Liver (tissue), 9 donors: ENCODE measurements around the gene ZNF628. TPM values are rescaled to one million over a fixed set of nuclear protein-coding genes. Genes with fewer than 3 reads are reported as not detected.
"Not testable (repeated sequence)": the region's sequence is repeated elsewhere in the genome, so short reads cannot be mapped to it uniquely, and the experiment has no call there.

Experiments
- DNase-seq: peaks from one replicate; pipeline ENCODE4 v3.0.0-alpha.2; 2017; ENCODE audit warnings: low spot score
- H3K27ac ChIP-seq, 2 donors: one replicate each; pipeline ENCODE4 v1.7.0; 2013; ENCODE audit warnings: inconsistent platforms in 2 of 2, low read length in 2 of 2, control low read depth in 1 of 2, low read depth in 1 of 2, mild to moderate bottlenecking in 1 of 2
- H3K27me3 ChIP-seq, 4 donors: one replicate each; pipeline versions ENCODE4 v1.6.1 to v1.7.0; 2013; ENCODE audit warnings: low read length in 3 of 4, inconsistent platforms in 1 of 4, mild to moderate bottlenecking in 1 of 4, moderate library complexity in 1 of 4; ENCODE audit not compliant: control insufficient read depth in 4 of 4, insufficient read depth in 4 of 4
- H3K36me3 ChIP-seq, 4 donors: one replicate each; pipeline versions ENCODE4 v1.6.1 to v1.7.0; 2013; ENCODE audit warnings: low read length in 3 of 4, mild to moderate bottlenecking in 3 of 4, low read depth in 1 of 4, moderate library complexity in 1 of 4; ENCODE audit not compliant: control insufficient read depth in 4 of 4, insufficient read depth in 3 of 4
- H3K4me1 ChIP-seq, 4 donors: one replicate each; pipeline versions ENCODE4 v1.6.1 to v1.7.0; 2013; ENCODE audit warnings: low read length in 3 of 4, mild to moderate bottlenecking in 3 of 4, moderate library complexity in 1 of 4; ENCODE audit not compliant: control insufficient read depth in 4 of 4, insufficient read depth in 4 of 4
- H3K4me3 ChIP-seq, 3 donors: one replicate each; pipeline versions ENCODE4 v1.6.1 to v1.7.0; 2013; ENCODE audit warnings: low read length in 3 of 3, control low read depth in 1 of 3, low read depth in 1 of 3, mild to moderate bottlenecking in 1 of 3
- H3K9ac ChIP-seq, 2 donors: one replicate each; pipeline ENCODE4 v1.7.0; 2013; ENCODE audit warnings: low read length in 2 of 2, mild to moderate bottlenecking in 2 of 2, moderate library complexity in 2 of 2, control low read depth in 1 of 2, low read depth in 1 of 2
- H3K9me3 ChIP-seq, 4 donors: one replicate each; pipeline versions ENCODE4 v1.6.1 to v1.7.0; 2013; ENCODE audit warnings: low read length in 3 of 4; ENCODE audit not compliant: control insufficient read depth in 4 of 4
- ATF3 ChIP-seq: IDR thresholded peaks from 2 replicates; pipeline ENCODE4 v1.6.1; 2016; ENCODE audit warnings: antibody characterized with exemption
- CTCF ChIP-seq: fragments of 150-350 bp; IDR thresholded peaks from 2 replicates; pipeline ENCODE4 v1.5.1; 2017; ENCODE audit warnings: improper control_type of control experiment, low read depth, low read length; ENCODE audit not compliant: missing input control
- FOXA1 ChIP-seq: IDR thresholded peaks from 2 replicates; pipeline ENCODE4 v1.6.1; 2016; ENCODE audit warnings: antibody characterized with exemption
- GABPA ChIP-seq, 2 donors: IDR thresholded peaks in 1 of 2; conservative IDR thresholded peaks in 1 of 2; 2 replicates each; pipeline ENCODE4 v1.6.1; 2016; ENCODE audit warnings: antibody characterized with exemption in 2 of 2, mild to moderate bottlenecking in 1 of 2, moderate library complexity in 1 of 2
- HNF4A ChIP-seq, 2 donors: conservative IDR thresholded peaks; 2 replicates each; pipeline ENCODE4 v1.6.1; 2016; ENCODE audit warnings: antibody characterized with exemption in 2 of 2, mild to moderate bottlenecking in 2 of 2
- HNF4G ChIP-seq: IDR thresholded peaks from 2 replicates; pipeline ENCODE4 v1.6.1; 2016; ENCODE audit warnings: antibody characterized with exemption
- MAX ChIP-seq: IDR thresholded peaks from 2 replicates; pipeline ENCODE4 v1.6.1; 2016; ENCODE audit warnings: antibody characterized with exemption
- RAD21 ChIP-seq, 2 donors: IDR thresholded peaks; 2 replicates each; pipeline ENCODE4 v1.6.1; 2016; ENCODE audit warnings: antibody characterized with exemption in 2 of 2, mild to moderate bottlenecking in 2 of 2
- RXRA ChIP-seq, 2 donors: IDR thresholded peaks; 2 replicates each; pipeline ENCODE4 v1.6.1; 2017 to 2018; ENCODE audit warnings: antibody characterized with exemption in 2 of 2, mild to moderate bottlenecking in 1 of 2
- SP1 ChIP-seq: IDR thresholded peaks from 2 replicates; pipeline ENCODE4 v1.6.1; 2018; ENCODE audit warnings: antibody characterized with exemption, mild to moderate bottlenecking
- TAF1 ChIP-seq: conservative IDR thresholded peaks from 2 replicates; pipeline ENCODE4 v1.6.1; 2016; ENCODE audit warnings: antibody characterized with exemption, mild to moderate bottlenecking
- YY1 ChIP-seq: IDR thresholded peaks from 2 replicates; pipeline ENCODE4 v1.6.1; 2016; ENCODE audit warnings: antibody characterized with exemption, mild to moderate bottlenecking
- ZBTB33 ChIP-seq: IDR thresholded peaks from 2 replicates; pipeline ENCODE4 v1.6.1; 2016; ENCODE audit warnings: antibody characterized with exemption
- WGBS: extraction: QIAGEN DNeasy Blood & Tissue Kit; methylation state at CpG from one replicate; pipeline ENCODE4 v1.1.7; 2013; 5-methylcytosine and 5-hydroxymethylcytosine counted together
- polyA plus RNA-seq, 2 donors: library from polyadenylated mRNA; stranded (reverse) in 1 of 2; unstranded in 1 of 2; fragments of 200-250 nt in 1 of 2; fragments of >200 nt in 1 of 2; fragmentation: Nextera tagmentation in 1 of 2; extraction: Ambion mirVana in 1 of 2; gene quantifications; one replicate each; pipeline versions ENCODE4 v1.2.1 to v1.2.3, GENCODE V29; 2013 to 2015
- total RNA-seq, 2 donors: library from RNA; depleted of rRNA; stranded (reverse); fragments of >200 nt; gene quantifications; one replicate each; pipeline ENCODE4 v1.2.3, GENCODE V29; 2014
- donor health status: healthy.
- donor health status: healthy.
- donor health status: healthy.
- donor health status: healthy.
- donor health status: healthy.

The ZNF628 gene
- total and polyA plus RNA-seq, 4 donors, result 0.99 to 4.4 (median 1.5) TPM

- Histone ChIP-seq H3K4me3 (peak overlapping the region in 1 of 3 donors; percentile 7), H3K4me1 (no peaks in the 10 kb centered on the region), H3K27me3 (no peaks in the 10 kb centered on the region), H3K9ac (no peak overlapping the region), H3K9me3 (no peaks in the 10 kb centered on the region), H3K27ac (peak overlapping the region; percentile 56 to 60), H3K36me3 (no peaks in the 10 kb centered on the region)
- no peak for DNase-seq
- TF ChIP-seq SP1, result no peak
- TF ChIP-seq RXRA (IDR thresholded peaks at IDR 0.05), result no peak
- no peak for TF ChIP-seq YY1
- no peak for TF ChIP-seq TAF1
- TF ChIP-seq HNF4A (conservative IDR thresholded peaks at IDR 0.05), result no peak
- TF ChIP-seq CTCF, result no peak
- TF ChIP-seq GABPA (IDR thresholded peaks at IDR 0.05 in 1 of 2, conservative IDR thresholded peaks at IDR 0.05 in 1 of 2), result no peak
- no peak for TF ChIP-seq ZBTB33
- TF ChIP-seq FOXA1, result no peak
- TF ChIP-seq RAD21 (IDR thresholded peaks at IDR 0.05), result no peak
- no peak for TF ChIP-seq HNF4G
- no peak for TF ChIP-seq ATF3
- 44% methylated on average over 22 of the region's 22 CpGs for WGBS
Measured at GRCh38 chr19:55494172-55494761, 17.9 kb downstream of the ZNF628 start.

GRCh38 chr19:55495646-55496349, 19.4 kb downstream of the ZNF628 start:
- Histone ChIP-seq H3K27ac (no peak overlapping the region), H3K9ac (no peak overlapping the region), H3K4me1 (no peaks in the 10 kb centered on the region), H3K4me3 (no peak overlapping the region), H3K36me3 (no peaks in the 10 kb centered on the region), H3K27me3 (no peaks in the 10 kb centered on the region), H3K9me3 (no peaks in the 10 kb centered on the region)
- no peak for TF ChIP-seq MAX
- WGBS, result 90% methylated on average over 11 of the region's 11 CpGs
- no peak for DNase-seq

GRCh38 chr19:55496820-55497219, 20.4 kb downstream of the ZNF628 start:
- WGBS, result 80% methylated on average over 10 of the region's 10 CpGs
- not testable (repeated sequence) for H3K36me3 ChIP-seq

More at GRCh38 chr19:55496820-55497219, 20.4 kb downstream of the ZNF628 start:
- H3K9ac ChIP-seq, H3K9me3 ChIP-seq, H3K27ac ChIP-seq, DNase-seq, H3K4me3 ChIP-seq, H3K4me1 ChIP-seq, H3K27me3 ChIP-seq: not testable (repeated sequence)
